ENCODE results near the gene PTPRU. TPM values are rescaled to one million over a fixed set of nuclear protein-coding genes. Genes with fewer than 3 reads are reported as not detected.

PTPRU gene
- total and polyA plus RNA-seq, 2 experiments from 2014 or later: 23.2 to 89.7 TPM

GRCh38 chr1:29271724-29272123, 35.4 kb downstream of the PTPRU start:
- H3K36me3 ChIP-seq: no peaks in the 10 kb centered on the region
- no peak overlapping the region for H3K4me3 ChIP-seq
- peak overlapping the region; percentile 72 for H3K27ac ChIP-seq
- no peak for TF ChIP-seq CTCF (IDR thresholded peaks at IDR 0.05; ENCODE audit: low read depth, low read length)
- peaks cover 34% of the 10 kb centered on the region for H3K4me1 ChIP-seq (ENCODE audit: low read depth)
- peak; percentile 84 to 86 for DNase-seq (ENCODE audit: low read depth in 1 of 2, low spot score in 1 of 2)
- no peaks in the 10 kb centered on the region for H3K27me3 ChIP-seq
- no peaks in the 10 kb centered on the region for H3K9me3 ChIP-seq (ENCODE audit: low read depth)

GRCh38 chr1:29272147-29272907, 36.0 kb downstream of the PTPRU start:
- Histone ChIP-seq H3K4me1 (ENCODE audit: low read depth) (peaks cover 28% of the 10 kb centered on the region), H3K36me3 (no peaks in the 10 kb centered on the region), H3K4me3 (no peak overlapping the region), H3K27me3 (no peaks in the 10 kb centered on the region), H3K27ac (peak overlapping the region; percentile 72), H3K9me3 (ENCODE audit: low read depth) (no peaks in the 10 kb centered on the region)
- no peak for TF ChIP-seq CTCF (IDR thresholded peaks at IDR 0.05; ENCODE audit: low read depth, low read length)
- DNase-seq (ENCODE audit: low read depth in 1 of 2, low spot score in 1 of 2): no peak

GRCh38 chr1:29275435-29275834, 39.1 kb downstream of the PTPRU start:
- no peak overlapping the region for H3K27ac ChIP-seq
- H3K9me3 ChIP-seq (ENCODE audit: low read depth): no peaks in the 10 kb centered on the region
- peaks cover 15% of the 10 kb centered on the region for H3K4me1 ChIP-seq (ENCODE audit: low read depth)
- H3K27me3 ChIP-seq: no peaks in the 10 kb centered on the region
- H3K4me3 ChIP-seq: no peak overlapping the region
- DNase-seq (ENCODE audit: low read depth in 1 of 2, low spot score in 1 of 2): no peak
- no peaks in the 10 kb centered on the region for H3K36me3 ChIP-seq
- TF ChIP-seq CTCF (IDR thresholded peaks at IDR 0.05; ENCODE audit: low read depth, low read length): no peak

- Histone ChIP-seq H3K27ac (no peak overlapping the region), H3K27me3 (no peaks in the 10 kb centered on the region), H3K36me3 (no peaks in the 10 kb centered on the region), H3K9me3 (ENCODE audit: low read depth) (no peaks in the 10 kb centered on the region), H3K4me1 (ENCODE audit: low read depth) (no peaks in the 10 kb centered on the region), H3K4me3 (no peak overlapping the region)
- no peak for DNase-seq (ENCODE audit: low read depth in 1 of 2, low spot score in 1 of 2)
- TF ChIP-seq CTCF (IDR thresholded peaks at IDR 0.05; ENCODE audit: low read depth, low read length): no peak
Measured at GRCh38 chr1:29278124-29278523, 41.8 kb downstream of the PTPRU start.

- no peaks in the 10 kb centered on the region for H3K4me1 ChIP-seq (ENCODE audit: low read depth)
- no peak overlapping the region for H3K4me3 ChIP-seq
- H3K36me3 ChIP-seq: no peaks in the 10 kb centered on the region
- no peaks in the 10 kb centered on the region for H3K27me3 ChIP-seq
- DNase-seq (ENCODE audit: low read depth in 1 of 2, low spot score in 1 of 2): no peak
- TF ChIP-seq CTCF (IDR thresholded peaks at IDR 0.05; ENCODE audit: low read depth, low read length): no peak
- no peak overlapping the region for H3K27ac ChIP-seq
- no peaks in the 10 kb centered on the region for H3K9me3 ChIP-seq (ENCODE audit: low read depth)
Measured at GRCh38 chr1:29279406-29279805, 43.1 kb downstream of the PTPRU start.

Data from cardiac muscle cell (in vitro differentiated cells and primary cell).